H1 (cell line): ENCODE measurements around the gene TNFAIP8L3. TPM values are rescaled to one million over a fixed set of nuclear protein-coding genes. Genes with fewer than 3 reads are reported as not detected.

ENCODE experiments used
- CTCF ChIA-PET: fragments of 300-600 bp; sonication (Branson Sonifier 250); formaldehyde crosslinking; loops from one replicate; lab custom pipeline; 2021; ENCODE audit not compliant: partially characterized antibody; lab: Charles Lee
- POLR2A ChIA-PET: fragments of 300-600 bp; sonication (Branson Sonifier 250); formaldehyde crosslinking; loops from one replicate; lab custom pipeline; 2021; ENCODE audit warnings: inconsistent platforms; ENCODE audit not compliant: partially characterized antibody; lab: Charles Lee
- DNase-seq, 2 experiments: peaks; one replicate each; pipeline versions ENCODE4 v3.0.0 to v3.0.0-alpha.2; 2010 to 2022; ENCODE audit warnings: low spot score in 2 of 2, low read depth in 1 of 2, mixed read lengths in 1 of 2
- FAIRE-seq: peaks from 2 replicates; lab custom pipeline; 2011; peaks lifted over from hg19 to GRCh38; lab: Jason Lieb, UNC
- H2AFZ ChIP-seq: 2 replicates; pipeline ENCODE4 v1.8.1; 2012; ENCODE audit warnings: low read length, inconsistent platforms
- H2AK5ac ChIP-seq: 2 replicates; pipeline ENCODE4 v1.6.1; 2013; ENCODE audit warnings: low read depth, low read length
- H2BK120ac ChIP-seq: replicated peaks from 2 replicates; pipeline ENCODE3; 2013; ENCODE audit warnings: low read depth, low read length, inconsistent platforms
- H2BK12ac ChIP-seq: 2 replicates; pipeline ENCODE4 v1.6.1; 2013; ENCODE audit warnings: low read depth, low read length
- H2BK15ac ChIP-seq: 2 replicates; pipeline ENCODE4 v1.6.1; 2013; ENCODE audit warnings: low read length
- H2BK20ac ChIP-seq: 2 replicates; pipeline ENCODE4 v1.6.1; 2013; ENCODE audit warnings: low read length
- H2BK5ac ChIP-seq: 2 replicates; pipeline ENCODE4 v1.6.1; 2013; ENCODE audit warnings: low read depth, low read length
- H3K14ac ChIP-seq: 2 replicates; pipeline ENCODE4 v1.6.1; 2013; ENCODE audit warnings: inconsistent platforms; ENCODE audit not compliant: insufficient read length
- H3K18ac ChIP-seq: 2 replicates; pipeline ENCODE4 v1.6.1; 2013; ENCODE audit warnings: low read length; ENCODE audit errors: extremely low read depth
- H3K23ac ChIP-seq: 2 replicates; pipeline ENCODE4 v1.6.1; 2013; ENCODE audit warnings: inconsistent platforms; ENCODE audit not compliant: insufficient read length
- H3K23me2 ChIP-seq: 2 replicates; pipeline ENCODE4 v1.6.1; 2013; ENCODE audit warnings: low read depth, low read length
- H3K27ac ChIP-seq: 2 replicates; pipeline ENCODE4 v1.6.1; 2011; ENCODE audit warnings: low read depth, low read length, inconsistent platforms
- H3K27me3 ChIP-seq, 4 experiments: replicated peaks in 1 of 4; 1 replicate in 1 of 4; 2 replicates in 3 of 4; pipeline versions ENCODE4 v1.6.1 to v1.8.1; 2011 to 2013; ENCODE audit warnings: low read length in 3 of 4, mild to moderate bottlenecking in 3 of 4, inconsistent platforms in 2 of 4, mixed read lengths in 2 of 4, moderate library complexity in 1 of 4; ENCODE audit not compliant: control insufficient read depth in 3 of 4, insufficient read depth in 3 of 4; ENCODE audit errors: extremely low read depth in 1 of 4
- H3K36me3 ChIP-seq, 4 experiments: 2 replicates each; pipeline versions ENCODE4 v1.6.1 to v1.8.1; 2011 to 2013; ENCODE audit warnings: mild to moderate bottlenecking in 4 of 4, low read length in 3 of 4, moderate library complexity in 2 of 4, control low read depth in 1 of 4, inconsistent platforms in 1 of 4; ENCODE audit not compliant: insufficient read depth in 4 of 4, control insufficient read depth in 2 of 4
- H3K4ac ChIP-seq: replicated peaks from 2 replicates; pipeline ENCODE3; 2013; ENCODE audit warnings: low read length, low read depth, mixed read lengths, inconsistent platforms; ENCODE audit not compliant: insufficient read length
- H3K4me1 ChIP-seq, 4 experiments: replicated peaks in 1 of 4; 1 replicate in 1 of 4; 2 replicates in 3 of 4; pipeline versions ENCODE4 v1.6.1 to v1.8.1; 2011 to 2013; ENCODE audit warnings: low read length in 3 of 4, inconsistent platforms in 2 of 4, mixed read lengths in 1 of 4; ENCODE audit not compliant: insufficient read depth in 4 of 4, control insufficient read depth in 3 of 4
- H3K4me2 ChIP-seq, 2 experiments: 2 replicates each; pipeline versions ENCODE4 v1.6.1 to v1.8.1; 2011 to 2013; ENCODE audit warnings: low read depth in 2 of 2, low read length in 2 of 2, control low read depth in 1 of 2, inconsistent platforms in 1 of 2, mild to moderate bottlenecking in 1 of 2; ENCODE audit not compliant: insufficient read depth in 1 of 2
- H3K4me3 ChIP-seq, 4 experiments: fragments of 200-600, 300-600 bp in 1 of 4; sonication (generic), shearing (Covaris generic), sonication (Bioruptor Twin) in 1 of 4; 2 replicates each; pipeline versions ENCODE4 v1.5.1 to v1.8.1; 2011 to 2016; ENCODE audit warnings: low read length in 4 of 4, low read depth in 3 of 4, control low read depth in 2 of 4, inconsistent platforms in 2 of 4, mild to moderate bottlenecking in 2 of 4, mixed read lengths in 1 of 4, moderate library complexity in 1 of 4; ENCODE audit not compliant: insufficient read depth in 2 of 4; ENCODE audit errors: extremely low read depth in 1 of 4
- H3K56ac ChIP-seq: replicated peaks from 2 replicates; pipeline ENCODE3; 2013; ENCODE audit warnings: low read depth, mild to moderate bottlenecking, mixed read lengths, low read length, inconsistent platforms; ENCODE audit not compliant: insufficient read length
- H3K79me1 ChIP-seq: 2 replicates; pipeline ENCODE4 v1.6.1; 2013; ENCODE audit warnings: low read depth, low read length, control low read depth
- H3K79me2 ChIP-seq, 2 experiments: 2 replicates each; pipeline versions ENCODE4 v1.6.1 to v1.8.1; 2012 to 2013; ENCODE audit warnings: low read length in 2 of 2, mild to moderate bottlenecking in 2 of 2, inconsistent platforms in 1 of 2; ENCODE audit not compliant: insufficient read depth in 2 of 2, control insufficient read depth in 1 of 2
- H3K9ac ChIP-seq, 4 experiments: replicated peaks in 1 of 4; 1 replicate in 1 of 4; 2 replicates in 3 of 4; pipeline versions ENCODE4 v1.6.1 to v1.8.1; 2011 to 2013; ENCODE audit warnings: low read depth in 3 of 4, low read length in 3 of 4, control low read depth in 2 of 4, mild to moderate bottlenecking in 2 of 4, moderate library complexity in 2 of 4, inconsistent platforms in 1 of 4; ENCODE audit errors: extremely low read depth in 1 of 4
- H3K9me3 ChIP-seq, 2 experiments: 2 replicates each; pipeline versions ENCODE4 v1.6.1 to v1.8.1; 2012 to 2013; ENCODE audit warnings: mild to moderate bottlenecking in 2 of 2, moderate library complexity in 2 of 2, control low read depth in 1 of 2, inconsistent platforms in 1 of 2, low read depth in 1 of 2, low read length in 1 of 2, mixed read lengths in 1 of 2; ENCODE audit not compliant: insufficient read depth in 2 of 2
- H4K20me1 ChIP-seq, 2 experiments: replicated peaks in 1 of 2; 2 replicates each; pipeline versions ENCODE3 to v1.8.1; 2011 to 2013; ENCODE audit warnings: inconsistent platforms in 2 of 2, low read length in 2 of 2, mild to moderate bottlenecking in 1 of 2; ENCODE audit not compliant: insufficient read depth in 2 of 2, control insufficient read depth in 1 of 2
- H4K5ac ChIP-seq: 2 replicates; pipeline ENCODE4 v1.6.1; 2013; ENCODE audit warnings: low read length, low read depth, mixed read lengths, inconsistent platforms; ENCODE audit not compliant: insufficient read length
- H4K8ac ChIP-seq: 2 replicates; pipeline ENCODE4 v1.8.0; 2013; ENCODE audit warnings: mild to moderate bottlenecking, moderate library complexity, low read length, inconsistent platforms; ENCODE audit not compliant: insufficient read depth; ENCODE audit errors: extremely low read depth
- H4K91ac ChIP-seq: replicated peaks from 2 replicates; pipeline ENCODE3; 2013; ENCODE audit warnings: low read length, mixed read lengths, inconsistent platforms; ENCODE audit not compliant: insufficient read length
- WGBS, 2 experiments: shearing (Covaris generic) in 1 of 2; methylation state at CpG; one replicate each; pipeline versions ENCODE4 v1.1.6 to v1.1.7; 2013 to 2015; ENCODE audit warnings: low lambda C conversion rate in 2 of 2, mixed read lengths in 2 of 2, inconsistent platforms in 1 of 2, low coverage in 1 of 2, missing lambda C conversion rate in 1 of 2; ENCODE audit not compliant: insufficient replicate concordance in 2 of 2, insufficient coverage in 1 of 2, insufficient read length in 1 of 2; ENCODE audit errors: extremely low coverage in 1 of 2, missing lambda C conversion rate in 1 of 2; 5-methylcytosine and 5-hydroxymethylcytosine counted together
- polyA plus RNA-seq, 7 experiments: library from polyadenylated mRNA; depleted of rRNA in 3 of 7; stranded (reverse) in 5 of 7; unstranded in 2 of 7; fragments of >200 nt in 5 of 7; fragments of 200-250 nt in 2 of 7; gene quantifications; 1 replicate in 5 of 7; 2 replicates in 1 of 7; 4 replicates in 1 of 7; pipeline versions ENCODE4 v1.2.1 to v1.2.3, GENCODE V29; 2011 to 2013; ENCODE audit warnings: missing spikeins in 2 of 7, mixed read lengths in 2 of 7
- total RNA-seq: library from RNA; stranded (reverse); fragmentation: NEBNext Ultra II Directional; extraction: Animal tissue kit (Norgen Biotek cat#: 25700); gene quantifications from 2 replicates; pipeline ENCODE4 v1.2.1, GENCODE V29; 2021

Gene TNFAIP8L3
- total and polyA plus RNA-seq, 2 of the 8 experiments (the other 6 are each of a cell fraction or from before 2014, with no cell fraction given), result 0.23 to 0.67 TPM

DNA sequence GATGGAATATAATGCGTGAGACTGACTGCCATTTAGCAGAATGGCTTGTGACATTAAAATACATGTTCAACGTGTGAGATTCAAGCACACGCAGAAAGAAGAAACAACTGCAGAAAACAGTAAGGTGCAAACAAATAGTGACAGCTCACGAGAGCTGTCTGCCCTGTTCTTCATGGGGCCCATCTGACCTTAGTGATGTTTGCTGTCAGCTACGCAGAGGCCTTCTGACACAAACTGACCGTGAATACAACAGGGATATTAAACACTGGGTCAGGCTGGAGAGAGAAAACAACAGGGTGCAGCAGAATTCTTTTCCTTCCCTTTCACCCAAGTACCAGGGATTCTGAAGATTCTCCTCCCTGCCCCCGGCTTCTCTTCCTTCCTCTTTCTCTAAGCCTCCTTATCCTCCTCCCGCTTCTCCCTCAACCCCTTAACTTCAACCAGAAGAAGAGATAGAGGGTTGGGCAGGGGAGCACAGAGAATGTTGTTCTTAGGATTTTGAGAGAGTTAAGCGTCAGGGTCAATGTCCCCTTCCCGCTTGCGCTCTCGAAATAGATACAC, 2.1 kb downstream of the TNFAIP8L3 start:
- POLR2A ChIA-PET, result no interaction called here
- Histone ChIP-seq H4K91ac (no peak overlapping the region), H3K9ac (no peak overlapping the region), H2BK120ac (no peak overlapping the region), H2AFZ (no peak overlapping the region), H3K4me1 (peaks cover 0 to 6% (median 1%) of the 10 kb centered on the region in 4 experiments; a peak in 4 of 7 replicates), H2BK15ac (no peak overlapping the region), H3K79me2 (no peaks in the 10 kb centered on the region), H3K14ac (no peak overlapping the region), H3K27ac (no peak overlapping the region), H3K18ac (no peak overlapping the region), H3K27me3 (peaks cover 16 to 48% (median 39%) of the 10 kb centered on the region in 4 experiments), H3K4me3 (no peak overlapping the region), H2BK5ac (no peak overlapping the region), H3K4me2 (no peak overlapping the region), H3K23me2 (peaks cover 5% of the 10 kb centered on the region), H3K9me3 (no peaks in the 10 kb centered on the region), H3K79me1 (no peaks in the 10 kb centered on the region), H4K20me1 (peaks cover 0 to 4% of the 10 kb centered on the region in 2 experiments), H4K5ac (no peak overlapping the region), H3K56ac (no peak overlapping the region), H2BK12ac (no peak overlapping the region), H4K8ac (no peak overlapping the region), H3K4ac (no peak overlapping the region), H3K23ac (no peak overlapping the region), H3K36me3 (no peaks in the 10 kb centered on the region; a peak in 1 of 8 replicates), H2BK20ac (no peak overlapping the region), H2AK5ac (no peak overlapping the region)
- DNase-seq (no peak), FAIRE-seq (no peak)
- CTCF ChIA-PET, result interaction anchor here (1.1 kb wide), 1 partner anchor 9 kb away, joined by 3 read pairs; no protein-coding TSS in a partner anchor
- WGBS, 2 experiments, result 77% methylated on average over 12 of the region's 12 CpGs; no CpG with 5 or more reads in 1 of the 2 experiments
